Lower leg skin (tissue), 3 donors: ENCODE measurements around the gene JUNB.

Experiments
- POLR2A ChIP-seq, 2 donors: fragments of 450-650 bp; IDR thresholded peaks; one replicate each; pipeline ENCODE4 v1.6.1; 2016 to 2017; ENCODE audit warnings: antibody characterized with exemption in 2 of 2, mild to moderate bottlenecking in 1 of 2, moderate library complexity in 1 of 2
- TF ChIP-seq, protein P1 (sequence below), 3 donors: fragments of 450-650 bp; IDR thresholded peaks; one replicate each; pipeline ENCODE4 v1.5.1; 2016; ENCODE audit warnings: antibody characterized with exemption in 3 of 3, mild to moderate bottlenecking in 3 of 3, moderate library complexity in 2 of 3

DNA sequence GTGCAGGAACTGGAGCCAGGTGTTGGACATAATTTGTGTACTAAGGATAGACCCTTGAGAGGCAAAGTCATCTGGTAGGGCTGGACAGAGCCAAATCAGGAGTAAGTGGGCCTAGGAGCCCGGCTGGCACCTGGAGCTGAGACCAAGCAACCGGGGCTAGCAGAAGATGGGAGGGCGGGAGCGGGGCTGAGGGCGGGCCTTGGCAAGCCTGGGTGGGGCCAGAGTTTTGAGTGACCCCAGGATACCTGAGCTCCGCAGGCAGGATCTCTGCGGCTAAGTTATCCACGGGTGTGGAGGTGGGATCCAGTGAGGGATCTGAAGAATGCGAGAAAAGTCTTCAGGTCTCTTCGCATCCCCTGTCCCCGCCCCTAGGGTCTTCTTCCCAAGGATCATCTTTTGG, 24.1 kb upstream of the JUNB start:
- TF ChIP-seq, protein P1, sequence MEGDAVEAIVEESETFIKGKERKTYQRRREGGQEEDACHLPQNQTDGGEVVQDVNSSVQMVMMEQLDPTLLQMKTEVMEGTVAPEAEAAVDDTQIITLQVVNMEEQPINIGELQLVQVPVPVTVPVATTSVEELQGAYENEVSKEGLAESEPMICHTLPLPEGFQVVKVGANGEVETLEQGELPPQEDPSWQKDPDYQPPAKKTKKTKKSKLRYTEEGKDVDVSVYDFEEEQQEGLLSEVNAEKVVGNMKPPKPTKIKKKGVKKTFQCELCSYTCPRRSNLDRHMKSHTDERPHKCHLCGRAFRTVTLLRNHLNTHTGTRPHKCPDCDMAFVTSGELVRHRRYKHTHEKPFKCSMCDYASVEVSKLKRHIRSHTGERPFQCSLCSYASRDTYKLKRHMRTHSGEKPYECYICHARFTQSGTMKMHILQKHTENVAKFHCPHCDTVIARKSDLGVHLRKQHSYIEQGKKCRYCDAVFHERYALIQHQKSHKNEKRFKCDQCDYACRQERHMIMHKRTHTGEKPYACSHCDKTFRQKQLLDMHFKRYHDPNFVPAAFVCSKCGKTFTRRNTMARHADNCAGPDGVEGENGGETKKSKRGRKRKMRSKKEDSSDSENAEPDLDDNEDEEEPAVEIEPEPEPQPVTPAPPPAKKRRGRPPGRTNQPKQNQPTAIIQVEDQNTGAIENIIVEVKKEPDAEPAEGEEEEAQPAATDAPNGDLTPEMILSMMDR (IDR thresholded peaks at IDR 0.05), result no peak
- TF ChIP-seq POLR2A (IDR thresholded peaks at IDR 0.05), result no peak
